Hepatocyte (in vitro differentiated cells): ENCODE results near the gene PEX26.

ENCODE experiments used
- CTCF ChIP-seq: fragments of 200-600 bp; sonication (generic); IDR thresholded peaks from 2 replicates; pipeline ENCODE4 v1.5.1; 2016; ENCODE audit warnings: antibody characterized with exemption, mild to moderate bottlenecking; ENCODE audit not compliant: poor library complexity
- EZH2 ChIP-seq: fragments of 200-600 bp; sonication (generic); IDR thresholded peaks from 2 replicates; pipeline ENCODE4 v1.6.1; 2016; ENCODE audit warnings: antibody characterized with exemption, mild to moderate bottlenecking, borderline replicate concordance

GRCh38 chr22:18100781-18101180, 23.0 kb downstream of the PEX26 start:
- TF ChIP-seq CTCF (no peak), EZH2 (no peak)
